DMS 273 treated with DMSO at 0.1 percent for 48 hours (cell line): ENCODE results near the gene PIP5K1B.

Experiments
- DNase-seq: peaks from one replicate; lab custom pipeline; 2025; lab: John Stamatoyannopoulos, UW

PIP5K1B gene

DNA sequence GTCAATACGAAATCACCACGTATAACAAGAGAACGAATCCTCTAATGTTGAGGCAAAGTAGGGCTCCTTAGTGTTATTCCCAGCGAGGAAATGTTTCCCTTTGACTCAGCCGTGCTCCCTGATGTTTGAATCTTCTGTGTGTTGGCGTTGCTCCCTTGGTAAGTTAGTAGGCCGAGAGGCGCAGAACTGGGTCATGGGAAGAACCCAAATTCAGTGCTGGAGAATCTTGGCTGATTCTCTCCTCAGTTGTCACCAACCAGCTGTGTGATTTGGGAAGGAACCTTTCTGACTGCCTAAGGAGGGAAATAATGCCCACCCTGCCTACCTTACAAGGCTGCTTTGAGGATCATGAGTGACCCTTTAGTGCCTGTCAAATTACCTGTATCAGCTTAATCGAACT, 286.4 kb downstream of the PIP5K1B start:
- no peak for DNase-seq

DNA sequence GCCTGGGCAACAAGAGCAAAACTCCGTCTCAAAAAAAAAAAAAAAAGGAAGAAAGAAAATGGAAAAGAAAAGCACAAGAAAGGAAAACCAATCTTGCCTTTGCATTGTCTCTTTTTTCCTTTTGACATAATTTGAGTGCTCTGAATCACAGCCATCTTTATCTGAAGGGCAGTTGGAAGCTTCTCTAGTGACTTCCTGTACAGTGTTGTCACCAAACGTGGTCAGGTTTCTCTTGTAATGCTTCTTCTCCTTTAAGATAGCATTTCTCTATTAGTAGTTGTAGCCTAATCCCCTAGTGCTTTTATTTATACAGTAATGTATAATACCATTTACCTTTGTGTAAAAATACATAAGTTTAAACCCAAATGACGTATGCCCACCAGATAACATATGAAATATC, 290.7 kb downstream of the PIP5K1B start:
- DNase-seq, result no peak

DNA sequence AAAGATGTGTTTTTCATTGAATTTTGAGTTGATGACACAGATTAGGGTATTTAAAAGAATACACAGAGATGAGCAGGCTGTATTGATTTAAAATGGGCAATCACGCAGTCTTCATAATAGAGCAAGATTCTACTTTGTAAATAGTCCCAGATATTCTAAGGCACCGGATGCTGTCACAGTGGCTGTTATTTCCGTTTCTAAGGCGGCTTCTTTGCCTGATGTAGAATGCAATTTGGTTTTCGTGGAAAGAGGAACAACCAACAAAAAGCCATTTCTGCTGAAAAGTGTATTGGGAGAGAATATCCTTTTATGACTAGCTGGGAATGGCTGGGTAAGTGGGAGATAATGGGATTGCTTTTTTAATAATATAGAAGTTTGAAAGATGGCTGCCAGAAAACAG, 291.4 kb downstream of the PIP5K1B start:
- DNase-seq, result no peak

DNA sequence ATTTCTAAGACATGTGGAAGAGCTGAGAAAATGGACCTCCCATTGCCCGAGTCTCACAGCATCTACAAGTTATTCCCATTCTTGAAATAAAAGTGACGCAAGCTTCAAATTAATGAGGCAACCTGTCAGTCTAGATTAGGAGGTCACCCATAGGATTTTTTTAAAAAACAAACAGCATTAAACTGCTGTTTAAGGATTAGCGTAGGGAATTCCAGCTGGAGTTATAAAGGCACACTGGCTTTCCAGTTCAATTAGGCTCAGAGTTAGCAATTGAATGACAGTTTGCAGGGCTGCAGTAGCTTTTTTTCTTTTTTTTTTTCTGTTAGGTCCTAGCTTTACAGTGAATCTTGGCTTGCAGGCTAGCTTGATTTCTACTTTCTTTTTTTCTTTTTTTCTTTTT, 292.6 kb downstream of the PIP5K1B start:
- no peak for DNase-seq

DNA sequence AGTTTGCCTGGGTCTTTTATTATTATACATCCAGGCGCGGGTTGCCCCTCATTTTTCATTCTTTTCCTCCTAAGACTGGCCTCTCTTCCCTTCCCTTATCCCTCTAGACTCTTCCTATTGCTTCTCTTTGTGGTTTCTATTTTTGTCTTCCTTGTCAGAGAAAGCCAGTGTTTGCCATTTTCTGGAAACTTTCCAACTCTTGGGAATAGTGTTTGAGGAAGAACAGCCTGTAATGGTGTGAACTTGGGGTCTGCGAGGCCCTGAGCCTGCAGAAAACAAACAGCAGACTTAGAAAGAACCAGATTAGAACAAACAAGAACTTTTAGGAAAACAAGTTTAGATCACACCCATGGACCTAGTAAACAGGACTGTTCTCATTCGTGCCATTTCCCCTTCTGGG, 293.3 kb downstream of the PIP5K1B start:
- DNase-seq, result no peak

DNA sequence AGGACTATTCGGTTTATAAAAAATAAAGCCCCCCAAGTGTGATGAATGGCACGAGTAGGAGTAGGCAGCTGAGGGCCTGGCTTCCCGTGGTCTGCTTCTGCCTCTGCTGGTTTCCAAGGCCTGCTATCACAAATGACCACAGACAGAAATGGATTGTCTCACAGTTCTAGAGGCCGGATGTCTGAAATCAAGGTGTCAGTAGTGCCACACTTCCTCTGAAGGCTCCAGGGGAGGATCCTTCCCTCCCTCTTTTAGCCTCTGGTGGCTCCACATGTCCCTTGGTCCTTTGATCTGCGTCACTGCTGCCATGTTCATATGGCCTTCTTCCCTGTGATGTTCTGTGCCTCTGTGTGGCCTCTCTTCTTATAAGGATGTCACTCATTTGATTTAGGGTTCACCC, 293.8 kb downstream of the PIP5K1B start:
- DNase-seq, result no peak

DNA sequence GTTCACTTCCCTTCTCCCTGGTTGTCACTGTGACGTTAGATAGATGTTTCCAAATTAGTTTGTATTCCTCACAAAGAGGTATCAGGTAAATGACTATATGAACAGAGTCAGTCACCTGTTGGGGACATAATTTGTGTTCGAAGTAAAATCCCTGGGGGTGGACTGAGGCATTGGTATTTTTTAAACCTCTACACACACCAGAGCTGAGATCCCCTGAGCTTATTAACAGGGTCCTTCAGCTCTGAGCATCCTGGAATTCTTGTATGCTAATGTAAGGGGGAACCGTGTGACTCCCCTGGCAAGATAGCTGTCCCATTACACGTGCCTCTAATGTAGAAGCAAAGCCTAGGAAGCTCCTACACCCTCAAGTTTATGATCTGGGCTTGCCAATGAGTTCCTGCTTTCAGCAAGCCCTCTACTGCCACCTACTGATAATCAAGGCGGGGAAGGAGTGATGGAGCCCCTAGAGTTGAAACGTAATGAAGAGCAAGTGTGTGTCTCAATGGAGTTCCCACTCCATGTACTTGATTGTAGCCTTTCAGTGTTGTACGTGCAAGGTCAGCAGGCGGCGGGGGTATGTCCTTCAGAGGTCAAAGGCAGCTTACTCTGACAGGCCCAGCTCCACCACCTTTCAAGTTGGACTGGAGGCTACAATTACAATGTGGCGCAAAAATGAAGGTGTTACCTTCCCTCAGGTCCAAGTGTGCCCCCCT, 294.5 kb downstream of the PIP5K1B start:
- peak; percentile 25 for DNase-seq

DNA sequence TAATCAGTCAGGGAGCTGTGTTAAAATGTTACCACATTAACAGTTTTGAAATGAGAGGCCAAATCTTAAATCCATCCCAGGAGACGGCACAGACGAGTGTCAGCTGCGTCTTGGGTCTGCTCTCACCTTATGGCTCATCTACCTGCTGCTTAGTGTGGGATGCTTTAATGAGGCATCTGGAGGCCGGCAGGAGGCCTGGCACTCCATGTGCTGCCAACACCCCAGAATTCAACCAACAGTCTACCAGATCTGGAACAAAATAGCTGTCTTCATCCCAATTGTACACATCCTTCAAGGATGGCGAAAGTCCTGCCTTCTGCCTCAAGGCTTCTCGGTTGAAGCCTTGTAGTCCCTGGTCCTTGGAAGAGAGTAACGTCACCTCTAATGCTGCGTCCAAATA, 296.9 kb downstream of the PIP5K1B start:
- no peak for DNase-seq

DNA sequence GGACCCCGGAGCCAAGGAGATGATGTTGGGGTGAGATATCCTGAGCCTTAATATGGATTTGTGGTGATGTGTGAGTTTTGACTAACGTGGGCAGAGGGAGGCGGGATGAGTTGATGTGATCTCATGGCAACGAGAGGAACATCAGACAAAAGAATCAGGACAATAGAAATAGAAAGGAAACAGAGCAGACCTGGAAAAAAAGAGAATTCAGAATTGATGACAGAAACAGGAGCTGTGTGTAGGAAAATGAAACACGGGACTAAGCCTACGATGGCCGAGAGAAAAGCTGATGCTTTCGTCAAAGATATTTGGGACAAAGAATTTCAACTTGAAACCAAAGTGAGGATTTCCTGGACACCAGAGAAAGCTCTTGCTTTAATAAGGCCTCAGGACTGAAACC, 298.0 kb downstream of the PIP5K1B start:
- no peak for DNase-seq

DNA sequence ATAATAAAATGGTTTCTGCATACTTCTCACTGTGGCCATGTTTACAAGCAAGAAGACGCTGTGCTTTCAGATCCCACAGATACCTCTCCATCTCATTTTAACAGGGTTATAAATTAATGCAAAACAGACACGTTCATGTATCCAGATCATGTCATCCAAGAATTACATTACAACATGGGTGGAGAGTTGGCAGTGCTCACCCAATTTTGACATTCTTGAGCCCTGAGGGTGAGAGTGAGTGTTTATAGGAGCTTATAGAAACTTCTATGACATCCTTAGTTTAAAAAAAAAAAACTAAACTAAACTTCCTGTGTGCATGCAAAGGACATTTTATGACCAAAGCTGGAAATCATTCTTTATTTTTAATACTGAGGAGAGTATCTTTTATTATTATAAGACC, 299.8 kb downstream of the PIP5K1B start:
- no peak for DNase-seq

DNA sequence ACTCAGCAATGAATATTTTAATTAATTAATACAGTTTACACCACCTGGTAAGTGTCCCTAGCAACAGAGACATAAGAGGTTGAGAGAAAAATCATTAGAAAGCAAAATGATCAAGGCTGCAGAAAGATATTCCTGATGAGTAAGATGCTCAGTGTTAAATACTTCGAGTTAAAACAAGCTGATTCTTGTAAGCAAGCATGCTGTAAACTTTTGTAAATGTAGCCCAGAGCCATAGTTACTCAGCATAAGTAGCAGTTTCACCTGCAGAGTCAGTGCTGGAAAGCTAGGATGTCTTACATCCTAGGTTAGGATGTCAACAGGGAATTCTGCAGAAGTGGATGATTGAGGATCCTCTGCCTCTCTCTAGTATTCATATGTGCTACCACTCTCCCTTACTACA, 304.7 kb downstream of the PIP5K1B start:
- no peak for DNase-seq

DNA sequence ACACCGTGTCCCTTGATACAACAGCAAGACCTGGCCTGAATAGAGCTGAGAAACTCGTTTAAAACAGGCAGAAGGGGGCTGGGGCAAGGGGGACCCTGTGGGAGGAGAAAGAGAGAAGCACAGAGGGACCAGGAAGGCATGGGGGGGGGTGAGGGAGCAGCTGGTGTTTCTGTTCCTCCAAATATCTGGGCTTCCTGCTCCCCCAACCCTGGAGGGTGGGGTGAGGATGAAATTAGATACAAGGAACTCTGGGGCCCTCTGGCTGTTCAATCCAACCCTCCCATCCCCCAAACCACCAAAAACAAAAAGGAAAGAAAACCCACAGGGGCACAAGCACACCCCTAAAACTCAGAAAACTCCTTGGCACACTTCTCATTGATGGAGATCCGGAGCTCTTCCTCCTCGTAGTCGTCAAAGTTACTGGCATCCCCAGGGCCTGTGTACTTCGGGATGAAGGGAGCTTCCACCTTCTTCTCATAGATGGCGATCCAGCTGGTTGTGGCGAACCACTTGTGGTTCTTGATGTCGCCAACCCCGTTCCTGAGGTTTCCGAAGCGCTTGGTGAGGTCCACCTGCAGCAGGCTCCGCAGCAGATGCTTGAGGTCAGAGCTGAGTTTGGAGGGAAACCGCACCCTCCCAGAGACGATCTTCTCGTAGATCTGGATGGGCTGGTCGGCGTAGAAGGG, 307.8 kb downstream of the PIP5K1B start:
- no peak for DNase-seq

DNA sequence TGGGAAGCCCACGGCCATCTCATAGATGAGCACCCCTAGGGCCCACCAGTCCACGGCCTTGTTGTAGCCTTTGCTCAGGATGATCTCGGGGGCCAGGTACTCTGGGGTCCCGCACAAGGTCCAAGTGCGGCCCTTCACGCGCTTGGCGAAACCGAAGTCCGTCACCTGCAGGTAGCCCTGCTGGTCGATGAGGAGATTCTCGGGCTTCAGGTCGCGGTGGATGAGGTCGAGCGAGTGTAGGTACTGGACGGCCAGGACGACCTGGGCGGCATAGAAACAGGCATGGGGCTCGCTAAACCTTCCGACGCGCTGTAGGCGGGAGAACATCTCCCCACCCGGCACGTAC, 308.3 kb downstream of the PIP5K1B start:
- DNase-seq, result no peak

DNA sequence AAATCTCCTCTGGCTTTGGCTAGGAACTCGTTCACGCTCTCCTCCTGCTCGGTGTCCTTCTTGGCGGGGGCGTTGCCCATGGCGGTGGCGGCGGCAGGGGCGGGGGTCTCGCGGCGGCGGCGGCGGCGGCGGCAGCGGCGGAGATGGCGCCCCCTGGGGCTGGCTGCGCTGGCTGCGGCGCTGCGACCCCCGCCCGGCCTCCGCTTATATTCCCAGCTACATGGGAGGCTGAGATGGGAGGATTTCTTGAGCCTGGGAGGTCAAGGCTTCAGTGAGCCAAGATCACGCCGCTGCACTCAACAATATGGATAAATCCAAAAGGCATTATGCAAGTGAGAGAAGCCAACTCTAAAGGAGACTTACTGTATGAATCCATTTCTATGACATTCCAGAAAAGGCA, 309.0 kb downstream of the PIP5K1B start, which contains the start of gene PRKACG:
Gene PRKACG (minus strand): TSS at position 101 of the 400 bp plus-strand sequence. CDS start 21 bp downstream, at position 80.
- no peak for DNase-seq

DNA sequence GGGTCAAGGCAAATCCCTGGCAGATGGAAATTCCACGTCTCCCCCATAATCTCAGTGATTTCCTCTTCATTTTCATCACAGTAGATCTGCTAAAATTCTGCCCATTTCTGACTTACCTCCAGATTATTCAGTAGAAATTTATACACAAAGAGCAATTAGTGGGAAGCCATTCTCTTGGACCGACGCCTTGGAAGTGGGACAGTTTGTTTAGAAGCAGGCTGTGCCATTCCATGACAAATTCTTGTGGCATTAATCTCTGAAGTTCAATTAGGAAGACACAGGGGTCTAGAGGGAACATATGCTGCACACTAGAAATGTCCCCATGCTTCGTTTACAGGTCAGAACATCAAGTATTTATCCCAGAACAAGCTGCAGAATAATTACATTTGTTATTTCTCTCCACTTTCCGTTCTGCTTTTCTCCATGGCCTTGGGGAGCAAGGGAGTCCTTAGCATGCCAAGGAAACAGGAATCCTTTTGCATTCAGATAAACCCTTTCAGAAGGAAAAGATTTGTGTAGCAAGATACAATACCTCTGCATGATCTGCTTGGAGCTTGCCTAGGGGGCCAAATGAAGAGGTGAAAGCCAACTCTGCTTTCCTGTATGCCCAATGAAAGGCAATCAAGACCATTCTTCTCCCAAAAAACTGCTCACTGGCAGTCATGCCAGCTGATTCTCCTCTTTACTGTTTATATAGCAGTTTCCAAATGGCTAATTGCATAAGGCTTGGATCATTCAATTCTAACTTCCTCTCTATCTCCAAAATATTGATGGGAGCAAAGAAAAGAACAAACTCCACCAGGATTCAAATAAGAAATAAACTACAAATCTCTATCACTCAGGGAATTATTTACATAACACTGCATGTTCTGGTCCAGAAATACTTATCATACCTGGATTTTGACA, 311.4 kb downstream of the PIP5K1B start:
- DNase-seq, result no peak

DNA sequence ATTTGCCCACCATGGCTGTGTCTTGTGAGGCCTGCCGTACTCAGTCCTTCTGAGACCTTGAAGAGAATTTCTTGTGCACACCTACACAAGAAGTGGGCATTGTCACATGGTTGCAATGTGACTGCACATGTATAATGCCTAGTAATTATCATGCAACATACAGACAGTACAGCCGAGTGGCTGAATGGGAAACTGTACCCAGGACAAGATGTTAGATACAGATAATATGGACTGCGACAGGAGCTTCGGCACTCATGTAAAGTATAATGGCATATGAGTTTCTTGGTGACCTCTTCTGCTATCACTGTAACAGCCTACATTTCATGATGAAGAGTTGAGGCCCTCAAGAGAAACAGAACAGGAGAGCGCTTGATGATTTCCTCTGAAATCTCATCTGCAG, 313.7 kb downstream of the PIP5K1B start:
- DNase-seq, result no peak

DNA sequence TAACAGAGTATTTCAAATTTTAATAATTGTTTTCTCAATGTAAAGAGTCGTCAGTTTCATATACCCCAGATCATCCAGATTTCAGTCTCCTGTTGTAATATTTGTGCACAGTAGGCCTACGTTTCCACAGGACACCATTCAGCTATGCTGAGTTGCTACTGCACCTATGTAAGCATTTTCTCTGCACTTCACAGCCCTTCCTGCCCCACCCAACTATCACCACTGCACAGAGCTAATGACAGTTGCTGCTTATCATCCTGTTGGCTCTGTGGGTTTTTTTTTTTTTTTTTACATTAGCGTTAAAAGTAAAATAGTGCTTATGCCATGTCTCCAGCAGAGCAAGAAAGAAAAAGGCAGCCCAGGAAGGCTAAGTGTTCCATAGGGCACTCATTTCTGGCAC, 314.8 kb downstream of the PIP5K1B start:
- no peak for DNase-seq

DNA sequence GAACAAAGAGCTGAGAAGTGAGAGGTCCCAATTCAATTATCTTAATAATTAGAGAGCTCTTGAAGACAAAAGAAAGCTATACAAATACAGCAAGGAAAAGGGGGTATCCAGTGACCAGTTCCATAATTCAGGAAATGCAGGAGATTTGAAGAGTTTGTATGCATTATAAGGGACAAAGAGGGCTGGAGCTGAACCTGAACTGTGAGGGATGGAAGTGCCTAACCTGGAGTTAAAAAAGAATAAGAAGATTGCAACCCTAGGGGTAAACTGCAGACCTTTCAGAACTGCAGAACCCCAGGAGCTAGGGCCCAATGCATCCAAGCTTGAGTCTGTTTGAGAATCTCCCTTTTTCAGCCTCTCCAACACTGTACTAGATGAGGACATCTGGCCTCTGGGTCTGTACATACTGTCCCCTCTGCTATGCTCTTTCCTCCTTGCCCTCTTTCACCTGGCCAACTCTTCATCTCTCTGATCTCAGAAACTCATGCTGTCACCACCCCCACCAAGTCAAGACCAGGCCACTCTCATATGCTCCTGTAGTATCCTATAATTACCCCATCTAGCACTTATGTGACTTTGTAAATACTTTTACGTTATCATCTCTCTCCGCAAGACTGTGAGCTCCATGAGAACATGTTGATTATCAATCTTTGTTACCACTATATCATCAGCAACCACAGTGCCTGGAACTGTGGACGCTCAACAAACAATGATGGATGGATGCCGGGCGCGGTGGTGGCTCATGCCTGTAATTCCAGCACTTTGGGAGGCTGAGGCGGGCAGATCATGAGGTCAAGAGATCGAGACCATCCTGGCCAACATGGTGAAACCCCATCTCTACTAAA, 315.5 kb downstream of the PIP5K1B start:
- DNase-seq, result no peak

DNA sequence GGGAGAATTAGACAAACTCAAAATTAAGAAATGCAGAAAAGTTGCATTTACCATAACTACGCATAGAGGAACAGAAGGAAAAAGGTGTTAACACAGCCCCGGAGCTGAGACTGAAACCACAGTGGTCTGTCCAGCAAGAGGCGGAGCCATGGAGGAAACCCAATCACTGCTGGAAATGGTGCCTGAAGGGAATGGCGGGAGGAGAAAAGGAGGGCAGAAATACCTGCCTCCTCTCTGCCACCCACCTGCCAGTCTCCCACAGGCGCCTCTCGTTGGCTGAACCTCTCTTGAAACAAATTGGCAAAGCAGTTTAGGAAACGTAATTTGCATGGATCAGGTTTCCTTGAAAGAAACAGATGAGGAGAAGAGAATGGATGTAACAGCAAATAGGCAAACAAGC, 318.6 kb downstream of the PIP5K1B start:
- no peak for DNase-seq

DNA sequence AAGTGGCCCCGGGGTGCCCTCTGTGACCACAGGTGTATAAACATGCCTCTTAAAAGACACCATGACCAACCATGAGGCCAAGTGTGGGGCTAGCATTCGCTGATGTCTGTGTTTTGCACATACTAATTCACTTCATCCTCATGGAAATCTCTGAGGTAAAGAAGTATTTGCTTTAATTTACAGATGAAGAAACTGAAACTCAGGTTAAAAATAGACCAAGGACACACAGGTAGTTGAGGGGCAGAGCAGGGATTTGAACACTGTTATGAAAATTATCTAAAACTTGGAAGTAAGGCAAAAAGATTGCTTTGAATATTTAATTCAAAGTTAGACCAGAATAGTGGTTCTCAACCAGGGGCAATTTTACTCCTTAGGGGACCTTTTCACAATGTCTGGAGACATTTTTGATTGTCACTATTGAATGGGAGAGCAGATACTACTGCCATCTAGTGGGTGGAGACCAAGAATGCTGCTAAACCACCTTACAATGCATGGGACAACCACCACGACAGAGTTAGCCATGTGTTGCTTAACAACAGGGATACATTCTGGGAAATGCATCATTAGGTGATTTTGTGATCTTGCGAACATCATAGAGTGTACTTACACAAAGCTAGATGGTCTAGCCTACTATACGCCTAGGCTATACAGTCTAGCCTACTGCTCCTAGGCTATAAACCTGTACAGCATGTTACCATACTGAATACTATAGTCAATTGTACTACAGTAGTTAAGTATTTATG, 322.5 kb downstream of the PIP5K1B start:
- DNase-seq, result peak; percentile 33

DNA sequence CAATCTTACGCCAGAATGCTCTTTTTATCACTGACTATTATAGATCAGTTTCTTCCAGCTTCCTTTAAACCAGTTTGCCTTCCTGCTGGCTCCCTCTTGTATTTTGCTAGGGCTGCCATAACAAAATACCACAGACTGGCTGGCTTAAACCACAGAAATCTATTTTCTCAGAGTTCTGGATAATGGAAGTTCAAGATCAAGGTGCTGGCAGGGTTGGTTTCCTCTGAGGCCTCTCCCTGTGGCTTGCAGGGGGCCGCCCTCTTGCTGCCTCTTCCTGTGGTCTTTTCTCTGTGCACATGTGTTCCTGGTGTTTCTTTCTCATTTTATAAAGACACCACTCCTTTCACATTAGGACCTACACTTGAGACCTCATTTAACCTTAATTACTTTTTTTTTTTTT, 323.7 kb downstream of the PIP5K1B start:
- no peak for DNase-seq
